Measurements from ENCODE around the gene SLC5A3.
A peak's percentile ranks its signal among the peaks of the same experiment; 100 is the strongest.

Gene SLC5A3

GRCh38 chr21:34055615-34056014 is 17.8 kb upstream of the SLC5A3 start:
- Histone ChIP-seq H3K36me3 (no peaks in the 10 kb centered on the region), H3K27me3 (peaks cover 3% of the 10 kb centered on the region; the same call in 1 of the 2 replicates), H3K4me1 (no peaks in the 10 kb centered on the region), H3K4me3 (ENCODE audit: low read depth, low read length) (no peak overlapping the region), H3K9me3 (no peaks in the 10 kb centered on the region)
- no peak for TF ChIP-seq CTCF (IDR thresholded peaks at IDR 0.05; ENCODE audit: low read depth, low read length)
- DNase-seq, result no peak

- peak; percentile 35 for DNase-seq
- Histone ChIP-seq H3K36me3 (no peaks in the 10 kb centered on the region), H3K27me3 (peaks cover 8% of the 10 kb centered on the region), H3K4me1 (no peaks in the 10 kb centered on the region), H3K4me3 (ENCODE audit: low read depth, low read length) (no peak overlapping the region), H3K9me3 (0 out of 2 replicates have a peak, but pooled peaks cover 2% of the 10 kb centered on the region)
- TF ChIP-seq CTCF (IDR thresholded peaks at IDR 0.05; ENCODE audit: low read depth, low read length), result no peak
These were observed 11.4 kb upstream of the SLC5A3 start for GRCh38 chr21:34061983-34062382.

- no peak for TF ChIP-seq CTCF (IDR thresholded peaks at IDR 0.05; ENCODE audit: low read depth, low read length)
- peaks cover 4% of the 10 kb centered on the region for H3K27me3 ChIP-seq
These were observed 8.4 kb upstream of the SLC5A3 start for GRCh38 chr21:34065027-34065426.

GRCh38 chr21:34071683-34072082 is 1.7 kb upstream of the SLC5A3 start:
- no peak for TF ChIP-seq CTCF (IDR thresholded peaks at IDR 0.05; ENCODE audit: low read depth, low read length)

More at GRCh38 chr21:34065027-34065426, 8.4 kb upstream of the SLC5A3 start:
- no peak for DNase-seq
- Histone ChIP-seq H3K9me3 (0 out of 2 replicates have a peak, but pooled peaks cover 2% of the 10 kb centered on the region), H3K4me1 (no peaks in the 10 kb centered on the region), H3K36me3 (no peaks in the 10 kb centered on the region), H3K4me3 (ENCODE audit: low read depth, low read length) (no peak overlapping the region)

GRCh38 chr21:34072145-34073031 is 990 bp upstream of the SLC5A3 start:
- Histone ChIP-seq H3K27me3 (no peaks in the 10 kb centered on the region; the same call in 1 of the 2 replicates), H3K36me3 (no peaks in the 10 kb centered on the region), H3K4me1 (peaks cover 2% of the 10 kb centered on the region), H3K4me3 (ENCODE audit: low read depth, low read length) (peak overlapping the region; percentile 37), H3K9me3 (no peaks in the 10 kb centered on the region)
- no peak for DNase-seq
- TF ChIP-seq CTCF (IDR thresholded peaks at IDR 0.05; ENCODE audit: low read depth, low read length), result no peak

More at GRCh38 chr21:34071683-34072082, 1.7 kb upstream of the SLC5A3 start:
- no peaks in the 10 kb centered on the region for H3K9me3 ChIP-seq
- peaks cover 2% of the 10 kb centered on the region for H3K4me1 ChIP-seq
- no peak overlapping the region for H3K4me3 ChIP-seq (ENCODE audit: low read depth, low read length)
- no peak for DNase-seq
- peaks cover 1% of the 10 kb centered on the region for H3K27me3 ChIP-seq
- no peaks in the 10 kb centered on the region for H3K36me3 ChIP-seq

GRCh38 chr21:34073749-34074282 is 438 bp downstream of the SLC5A3 start:
- peak overlapping the region; percentile 78 for H3K4me3 ChIP-seq (ENCODE audit: low read depth, low read length)
- H3K27me3 ChIP-seq, result no peaks in the 10 kb centered on the region
- H3K9me3 ChIP-seq, result no peaks in the 10 kb centered on the region
- DNase-seq, result peak; percentile 40
- TF ChIP-seq CTCF (IDR thresholded peaks at IDR 0.05; ENCODE audit: low read depth, low read length), result no peak
- H3K4me1 ChIP-seq, result peaks cover 2% of the 10 kb centered on the region
- H3K36me3 ChIP-seq, result no peaks in the 10 kb centered on the region; the same call in 1 of the 2 replicates
